ENCODE data around the gene MED10. TPM values are rescaled to one million over a fixed set of nuclear protein-coding genes. Genes with fewer than 3 reads are reported as not detected.

Gene MED10
- total RNA-seq, 1 donor from 2014 or later, result 32.7 TPM

GRCh38 chr5:6399980-6400910, 21.9 kb upstream of the MED10 start:
- H3K9me3 ChIP-seq, result no peaks in the 10 kb centered on the region
- no peaks in the 10 kb centered on the region for H3K27me3 ChIP-seq
- no peak overlapping the region for H3K4me3 ChIP-seq
- intact Hi-C loops (cut with DNase I), result no loop called here
- H3K4me1 ChIP-seq, result no peaks in the 10 kb centered on the region
- no peak overlapping the region for H3K27ac ChIP-seq
- TF ChIP-seq POLR2AphosphoS5 (IDR thresholded peaks at IDR 0.05; ENCODE audit: insufficient read depth in 1 of 2, low read depth in 1 of 2) (no peak), POLR2A (IDR thresholded peaks at IDR 0.05) (no peak), CTCF (IDR thresholded peaks at IDR 0.05) (no peak)
- no peaks in the 10 kb centered on the region for H3K36me3 ChIP-seq
- DNase-seq (ENCODE audit: extremely low spot score in 2 of 2), result peak; percentile 78 to 95

DNA sequence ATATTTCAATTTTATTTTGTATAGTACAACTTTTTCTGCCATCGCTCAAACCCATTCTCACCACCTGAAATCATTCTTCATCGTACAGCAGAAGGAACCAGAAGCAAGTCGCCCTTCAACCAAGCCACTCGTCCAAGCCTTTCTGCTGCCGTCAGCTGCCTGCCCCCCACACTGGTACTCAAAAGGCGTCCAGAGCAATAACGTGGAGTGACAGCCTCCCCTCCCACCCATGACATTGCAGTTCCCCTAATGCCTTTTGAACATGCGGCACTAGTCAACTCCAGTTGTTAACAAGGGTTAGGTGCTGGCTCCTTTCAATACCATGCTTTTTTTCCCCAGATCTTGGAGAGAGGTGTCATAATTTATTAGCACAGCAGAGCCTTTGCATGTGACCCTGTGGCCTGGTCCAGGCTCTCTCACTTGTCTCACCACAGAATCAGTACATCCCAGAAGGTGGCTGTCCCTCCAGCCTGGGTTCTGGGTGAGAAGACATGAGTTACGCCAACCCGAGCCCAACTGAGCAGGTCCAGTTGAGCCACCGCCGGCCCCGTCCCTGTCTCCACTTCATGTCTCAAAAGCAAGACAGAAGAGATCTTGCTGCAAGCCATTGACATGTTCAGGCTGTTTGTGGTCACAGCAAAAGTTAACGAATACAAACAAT, 20.4 kb upstream of the MED10 start:
- no peaks in the 10 kb centered on the region for H3K9me3 ChIP-seq
- TF ChIP-seq CTCF (IDR thresholded peaks at IDR 0.05) (no peak), POLR2A (IDR thresholded peaks at IDR 0.05) (no peak), POLR2AphosphoS5 (IDR thresholded peaks at IDR 0.05; ENCODE audit: insufficient read depth in 1 of 2, low read depth in 1 of 2) (no peak)
- no peaks in the 10 kb centered on the region for H3K4me1 ChIP-seq
- peak; percentile 61 to 82 for DNase-seq (ENCODE audit: extremely low spot score in 2 of 2)
- no peak overlapping the region for H3K27ac ChIP-seq
- intact Hi-C loops (cut with DNase I), result no loop called here
- H3K36me3 ChIP-seq, result no peaks in the 10 kb centered on the region
- no peak overlapping the region for H3K4me3 ChIP-seq
- H3K27me3 ChIP-seq, result no peaks in the 10 kb centered on the region

DNA sequence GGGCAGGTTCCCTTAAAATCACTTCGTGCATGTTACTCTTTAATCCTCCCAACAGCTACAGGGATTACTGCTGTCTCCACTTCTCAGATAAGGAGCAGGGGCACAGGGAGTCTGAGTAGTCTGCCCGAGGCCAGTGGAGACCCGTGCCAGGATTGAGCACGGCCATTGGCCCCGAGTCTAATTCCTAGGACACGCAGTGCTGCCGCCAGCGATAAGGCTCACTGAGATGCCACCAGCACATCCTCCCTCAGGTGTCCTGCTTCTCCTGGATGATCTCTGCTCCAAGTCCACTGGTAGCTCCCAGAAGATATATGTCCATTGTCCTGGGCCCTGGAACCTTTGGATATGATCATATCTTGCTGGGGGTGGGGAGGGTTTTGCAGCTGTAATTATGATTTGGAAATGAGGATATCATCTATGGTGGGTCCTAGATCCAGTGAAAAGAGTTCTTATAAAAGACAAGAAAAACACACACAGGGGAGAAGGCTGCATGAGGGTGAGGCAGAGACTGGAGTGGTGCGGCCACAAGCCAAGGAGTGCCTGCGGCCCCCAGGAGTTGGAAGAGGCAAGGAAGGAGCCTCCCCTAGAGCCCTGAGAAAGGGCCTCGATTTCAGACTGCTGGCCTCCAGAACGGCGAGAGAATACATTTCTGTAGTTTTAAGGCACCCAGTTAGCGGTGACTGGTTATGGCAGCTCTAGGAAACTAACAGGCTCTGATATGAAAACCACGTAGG, 19.4 kb upstream of the MED10 start:
- no peak for TF ChIP-seq POLR2AphosphoS5 (IDR thresholded peaks at IDR 0.05; ENCODE audit: insufficient read depth in 1 of 2, low read depth in 1 of 2)
- no peak for TF ChIP-seq POLR2A (IDR thresholded peaks at IDR 0.05)
- no peak for TF ChIP-seq CTCF (IDR thresholded peaks at IDR 0.05)
- no peak overlapping the region for H3K4me3 ChIP-seq
- no peaks in the 10 kb centered on the region for H3K9me3 ChIP-seq
- no peak overlapping the region for H3K27ac ChIP-seq
- peak; percentile 40 to 70 for DNase-seq (ENCODE audit: extremely low spot score in 2 of 2)
- intact Hi-C loops (cut with DNase I), result no loop called here
- H3K4me1 ChIP-seq, result no peaks in the 10 kb centered on the region
- no peaks in the 10 kb centered on the region for H3K27me3 ChIP-seq
- H3K36me3 ChIP-seq, result no peaks in the 10 kb centered on the region

DNA sequence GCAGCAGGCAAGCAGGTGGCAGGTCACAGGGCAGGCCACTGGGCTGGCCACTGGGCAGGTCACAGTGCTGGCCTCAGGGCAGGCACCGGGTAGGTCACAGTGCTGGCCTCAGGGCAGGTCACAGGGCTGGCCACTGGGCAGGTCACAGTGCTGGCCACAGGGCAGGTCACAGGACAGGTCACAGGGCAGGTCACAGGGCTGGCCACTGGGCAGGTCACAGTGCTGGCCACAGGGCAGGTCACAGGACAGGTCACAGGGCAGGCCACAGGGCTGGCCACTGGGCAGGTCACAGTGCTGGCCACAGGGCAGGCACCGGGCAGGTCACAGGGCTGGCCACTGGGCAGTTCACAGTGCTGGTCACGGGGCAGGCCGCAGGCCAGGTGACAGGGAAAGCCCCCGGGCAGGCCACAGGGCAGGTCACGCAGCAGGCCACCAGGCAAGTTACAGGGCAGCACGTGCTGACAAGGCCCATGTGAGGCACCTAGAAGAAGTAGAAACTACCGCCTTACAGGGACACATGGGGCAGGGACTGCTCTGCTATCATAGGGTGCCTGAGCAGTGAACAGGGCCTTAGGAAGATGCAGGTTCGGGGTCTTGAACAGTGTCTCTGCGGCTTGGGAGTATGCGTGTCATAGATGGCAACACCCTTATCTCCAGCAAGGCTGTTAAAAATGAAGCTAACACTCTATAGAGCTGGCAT, 18.6 kb upstream of the MED10 start:
- H3K4me1 ChIP-seq, result no peaks in the 10 kb centered on the region
- H3K27me3 ChIP-seq, result no peaks in the 10 kb centered on the region
- H3K27ac ChIP-seq, result no peak overlapping the region
- TF ChIP-seq POLR2AphosphoS5 (IDR thresholded peaks at IDR 0.05; ENCODE audit: insufficient read depth in 1 of 2, low read depth in 1 of 2), result no peak
- TF ChIP-seq CTCF (IDR thresholded peaks at IDR 0.05), result no peak
- TF ChIP-seq POLR2A (IDR thresholded peaks at IDR 0.05), result no peak
- no peaks in the 10 kb centered on the region for H3K9me3 ChIP-seq
- intact Hi-C loops (cut with DNase I), result no loop called here
- H3K4me3 ChIP-seq, result no peak overlapping the region
- H3K36me3 ChIP-seq, result no peaks in the 10 kb centered on the region
- peak; percentile 74 to 92 for DNase-seq (ENCODE audit: extremely low spot score in 2 of 2)
